Prostate gland (tissue), 2 donors: ENCODE data around the gene DGKQ. TPM values are rescaled to one million over a fixed set of nuclear protein-coding genes. Genes with fewer than 3 reads are reported as not detected.
A peak's percentile ranks its signal among the peaks of the same experiment; 100 is the strongest.
"Not testable (repeated sequence)": the region's sequence is repeated elsewhere in the genome, so short reads cannot be mapped to it uniquely, and the experiment has no call there.

Experiments used
- DNase-seq: peaks from one replicate; pipeline ENCODE4 v3.0.0-alpha.2; 2019; ENCODE audit warnings: low spot score
- H3K27ac ChIP-seq, 2 donors: fragments of 200-600 bp; sonication (generic); 2 replicates each; pipeline ENCODE4 v1.5.1; 2017 to 2019
- H3K27me3 ChIP-seq: fragments of 200-600 bp; sonication (generic); replicated peaks from 2 replicates; pipeline ENCODE4 v1.5.1; 2019; ENCODE audit not compliant: insufficient read depth
- H3K36me3 ChIP-seq, 2 donors: fragments of 200-600 bp; sonication (generic); 1 replicate in 1 of 2; 2 replicates in 1 of 2; pipeline versions ENCODE4 v1.5.1 to v1.8.1; 2017 to 2019
- H3K4me1 ChIP-seq: fragments of 200-600 bp; sonication (generic); replicated peaks from 2 replicates; pipeline ENCODE4 v1.5.1; 2019
- H3K4me3 ChIP-seq, 2 donors: fragments of 200-600 bp; sonication (generic); 2 replicates each; pipeline ENCODE4 v1.5.1; 2017 to 2019
- H3K9me3 ChIP-seq: fragments of 200-600 bp; sonication (generic); 2 replicates; pipeline ENCODE4 v1.5.1; 2017
- POLR2A ChIP-seq: fragments of 450-650 bp; IDR thresholded peaks from one replicate; pipeline ENCODE4 v1.6.1; 2016; ENCODE audit warnings: antibody characterized with exemption, mild to moderate bottlenecking
- POLR2AphosphoS5 ChIP-seq: sonication (generic); formaldehyde crosslinking; IDR thresholded peaks from one replicate; pipeline ENCODE4 v1.6.1; 2017; ENCODE audit warnings: antibody characterized with exemption
- WGBS: methylation state at CpG from one replicate; pipeline ENCODE4 v1.1.5; 2018; 5-methylcytosine and 5-hydroxymethylcytosine counted together
- intact Hi-C: fragments of 100-400 bp; cut with DNase I; formaldehyde crosslinking; loops from one replicate; pipeline ENCODE4 v1.14.2; 2022
- total RNA-seq, 2 donors: library from RNA; depleted of rRNA; stranded (reverse); fragments of >200 nt; gene quantifications; one replicate each; pipeline ENCODE4 v1.1.0, GENCODE V29; 2016
- TF ChIP-seq, protein P1 (sequence below), 4 experiments: fragments of 200-600 bp in 2 of 4; fragments of 450-650 bp in 2 of 4; sonication (generic) in 2 of 4; IDR thresholded peaks; 1 replicate in 3 of 4; 2 replicates in 1 of 4; pipeline ENCODE4 v1.5.1; 2016 to 2019; ENCODE audit warnings: antibody characterized with exemption in 4 of 4, mild to moderate bottlenecking in 2 of 4, moderate library complexity in 2 of 4

The DGKQ gene
- total RNA-seq, 2 donors from 2014 or later = 10.4 to 17.1 TPM

GRCh38 chr4:1002131-1002630 is 28.8 kb upstream of the DGKQ start:
- WGBS = 2% methylated on average over 32 of the region's 54 CpGs
- Histone ChIP-seq H3K36me3 (no peaks in the 10 kb centered on the region), H3K27me3 (peaks cover 40% of the 10 kb centered on the region), H3K27ac (no peak overlapping the region), H3K4me1 (peaks cover 16% of the 10 kb centered on the region), H3K9me3 (no peaks in the 10 kb centered on the region), H3K4me3 (no peak overlapping the region)
- intact Hi-C loops = no loop called here
- peak; percentile 40 for DNase-seq
- TF ChIP-seq POLR2AphosphoS5 (no peak), POLR2A (no peak)
- TF ChIP-seq, protein P1, sequence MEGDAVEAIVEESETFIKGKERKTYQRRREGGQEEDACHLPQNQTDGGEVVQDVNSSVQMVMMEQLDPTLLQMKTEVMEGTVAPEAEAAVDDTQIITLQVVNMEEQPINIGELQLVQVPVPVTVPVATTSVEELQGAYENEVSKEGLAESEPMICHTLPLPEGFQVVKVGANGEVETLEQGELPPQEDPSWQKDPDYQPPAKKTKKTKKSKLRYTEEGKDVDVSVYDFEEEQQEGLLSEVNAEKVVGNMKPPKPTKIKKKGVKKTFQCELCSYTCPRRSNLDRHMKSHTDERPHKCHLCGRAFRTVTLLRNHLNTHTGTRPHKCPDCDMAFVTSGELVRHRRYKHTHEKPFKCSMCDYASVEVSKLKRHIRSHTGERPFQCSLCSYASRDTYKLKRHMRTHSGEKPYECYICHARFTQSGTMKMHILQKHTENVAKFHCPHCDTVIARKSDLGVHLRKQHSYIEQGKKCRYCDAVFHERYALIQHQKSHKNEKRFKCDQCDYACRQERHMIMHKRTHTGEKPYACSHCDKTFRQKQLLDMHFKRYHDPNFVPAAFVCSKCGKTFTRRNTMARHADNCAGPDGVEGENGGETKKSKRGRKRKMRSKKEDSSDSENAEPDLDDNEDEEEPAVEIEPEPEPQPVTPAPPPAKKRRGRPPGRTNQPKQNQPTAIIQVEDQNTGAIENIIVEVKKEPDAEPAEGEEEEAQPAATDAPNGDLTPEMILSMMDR (IDR thresholded peaks at IDR 0.05) = no peak

GRCh38 chr4:1001561-1002130 is 28.3 kb upstream of the DGKQ start:
- no peak overlapping the region for H3K27ac ChIP-seq

DNA sequence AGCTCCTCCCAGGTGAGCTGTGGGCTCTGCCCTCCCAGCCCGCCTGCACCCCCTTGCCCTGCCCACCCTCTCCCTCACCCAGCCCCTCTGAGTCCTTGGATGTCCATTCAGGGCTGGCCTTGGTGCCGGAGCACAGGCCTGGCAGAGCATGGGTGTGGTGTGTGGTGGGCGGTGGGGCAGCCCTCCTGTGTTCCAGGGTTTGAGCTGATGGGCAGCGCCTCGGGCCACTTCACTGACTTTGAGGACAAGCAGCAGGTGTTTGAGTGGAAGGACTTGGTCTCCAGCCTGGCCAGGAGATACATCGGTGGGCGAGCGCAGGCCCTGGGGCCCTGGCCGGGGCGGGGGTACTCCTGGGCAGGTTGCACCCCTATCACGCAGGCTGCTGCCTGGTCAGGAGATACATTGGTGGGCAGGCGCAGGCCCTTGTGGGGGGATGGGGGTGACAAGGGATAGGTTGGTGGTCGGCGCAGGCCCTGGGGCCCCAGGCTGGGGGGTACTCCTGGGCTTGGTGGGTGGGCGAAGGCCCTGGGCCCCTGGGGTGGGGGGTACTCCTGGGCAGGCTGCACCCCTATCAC is 27.4 kb upstream of the DGKQ start:
- no peak overlapping the region for H3K27ac ChIP-seq
- intact Hi-C loops = no loop called here
- DNase-seq = no peak
- H3K27me3 ChIP-seq = peaks cover 40% of the 10 kb centered on the region
- 83% methylated on average over 14 of the region's 15 CpGs for WGBS
- TF ChIP-seq, protein P1 (IDR thresholded peaks at IDR 0.05) = no peak
- no peaks in the 10 kb centered on the region for H3K36me3 ChIP-seq
- peaks cover 16% of the 10 kb centered on the region for H3K4me1 ChIP-seq
- no peaks in the 10 kb centered on the region for H3K9me3 ChIP-seq
- H3K4me3 ChIP-seq = no peak overlapping the region

More at GRCh38 chr4:1001561-1002130, 28.3 kb upstream of the DGKQ start:
- Histone ChIP-seq H3K4me1 (peaks cover 16% of the 10 kb centered on the region), H3K9me3 (no peaks in the 10 kb centered on the region), H3K36me3 (no peaks in the 10 kb centered on the region), H3K27me3 (peaks cover 40% of the 10 kb centered on the region), H3K4me3 (no peak overlapping the region)
- intact Hi-C loops = no loop called here
- WGBS = 20% methylated on average over 21 of the region's 48 CpGs
- TF ChIP-seq, protein P1 (IDR thresholded peaks at IDR 0.05) = no peak
- TF ChIP-seq POLR2A (no peak), POLR2AphosphoS5 (no peak)
- DNase-seq = no peak

GRCh38 chr4:999882-1000425 is 26.6 kb upstream of the DGKQ start:
- H3K36me3 ChIP-seq = no peaks in the 10 kb centered on the region
- peaks cover 16% of the 10 kb centered on the region for H3K4me1 ChIP-seq
- H3K4me3 ChIP-seq = no peak overlapping the region
- intact Hi-C loops = no loop called here
- 56% methylated on average over 17 of the region's 18 CpGs for WGBS
- H3K27ac ChIP-seq = no peak overlapping the region
- H3K27me3 ChIP-seq = peaks cover 40% of the 10 kb centered on the region
- H3K9me3 ChIP-seq = no peaks in the 10 kb centered on the region
- no peak for DNase-seq
- TF ChIP-seq, protein P1 (IDR thresholded peaks at IDR 0.05) = no peak
- TF ChIP-seq POLR2AphosphoS5 = no peak
- no peak for TF ChIP-seq POLR2A

DNA sequence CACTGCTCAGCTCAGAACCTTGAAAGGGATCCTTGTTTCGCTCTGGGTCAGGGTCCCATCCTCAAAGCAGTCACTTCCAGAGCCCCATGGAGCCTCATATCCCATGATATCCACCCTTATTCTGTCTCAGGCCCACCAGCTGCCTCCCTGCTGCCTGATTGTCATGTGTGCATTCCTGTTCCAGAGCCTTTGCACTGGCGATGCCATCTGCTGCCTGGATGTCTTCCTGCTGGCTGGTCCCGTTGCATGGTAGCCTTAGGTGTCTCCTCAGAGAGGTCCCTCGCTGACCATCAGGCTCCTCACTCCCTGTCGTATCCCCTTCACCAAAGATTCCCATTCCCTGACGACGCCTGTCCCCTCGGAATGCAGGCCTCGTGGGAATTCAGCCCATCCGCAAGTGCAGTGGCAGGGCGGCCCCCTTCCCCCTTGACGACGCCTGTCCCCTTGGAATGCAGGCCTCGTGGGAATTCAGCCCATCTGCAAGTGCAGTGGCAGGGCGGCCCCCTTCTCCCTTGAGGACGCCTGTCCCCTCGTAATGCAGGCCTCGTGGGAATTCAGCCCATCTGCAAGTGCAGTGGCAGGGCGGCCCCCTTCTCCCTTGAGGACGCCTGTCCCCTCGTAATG is 26.0 kb upstream of the DGKQ start:
- DNase-seq, H3K27ac ChIP-seq, H3K4me3 ChIP-seq, H3K9me3 ChIP-seq, intact Hi-C loops, H3K36me3 ChIP-seq: not testable (repeated sequence)
- Histone ChIP-seq H3K27me3 (peaks cover 38% of the 10 kb centered on the region), H3K4me1 (peaks cover 16% of the 10 kb centered on the region)
- WGBS = 38% methylated on average over 17 of the region's 21 CpGs
